Uterus (tissue), 4 donors: ENCODE results near the gene TXNDC11. TPM values are rescaled to one million over a fixed set of nuclear protein-coding genes. Genes with fewer than 3 reads are reported as not detected.

ENCODE experiments used
- DNase-seq, 2 donors: peaks; one replicate each; pipeline ENCODE4 v3.0.0-alpha.2; 2019 to 2020
- H3K27ac ChIP-seq, 2 donors: fragments of 200-600 bp; sonication (generic); 1 replicate in 1 of 2; 2 replicates in 1 of 2; pipeline ENCODE4 v1.5.1; 2016 to 2018
- H3K27me3 ChIP-seq, 2 donors: fragments of 200-600 bp; sonication (generic); one replicate each; pipeline ENCODE4 v1.5.1; 2018 to 2019; ENCODE audit warnings: control low read depth in 1 of 2
- H3K36me3 ChIP-seq, 2 donors: fragments of 200-600 bp; sonication (generic); one replicate each; pipeline ENCODE4 v1.5.1; 2019; ENCODE audit warnings: control low read depth in 1 of 2
- H3K4me1 ChIP-seq, 2 donors: fragments of 200-600 bp; sonication (generic); one replicate each; pipeline ENCODE4 v1.5.1; 2018 to 2019; ENCODE audit warnings: control low read depth in 1 of 2
- H3K4me3 ChIP-seq, 2 donors: fragments of 200-600 bp; sonication (generic); 1 replicate in 1 of 2; 2 replicates in 1 of 2; pipeline ENCODE4 v1.5.1; 2018 to 2019; ENCODE audit warnings: mild to moderate bottlenecking in 1 of 2
- H3K9me3 ChIP-seq, 2 donors: fragments of 200-600 bp; sonication (generic); one replicate each; pipeline ENCODE4 v1.5.1; 2019; ENCODE audit warnings: control low read depth in 1 of 2
- POLR2A ChIP-seq, 2 donors: fragments of 450-650 bp; IDR thresholded peaks; one replicate each; pipeline ENCODE4 v1.6.1; 2016; ENCODE audit warnings: antibody characterized with exemption in 2 of 2, mild to moderate bottlenecking in 1 of 2, moderate library complexity in 1 of 2
- intact Hi-C: fragments of 100-400 bp; cut with DNase I; formaldehyde crosslinking; loops from one replicate; pipeline ENCODE4 v1.15.1; 2023; ENCODE audit warnings: low total_unique reads
- total RNA-seq, 4 donors: library from RNA; depleted of rRNA in 3 of 4; stranded (reverse); fragments of >200 nt in 3 of 4; gene quantifications; one replicate each; pipeline versions ENCODE4 v1.1.0 to v1.2.4, GENCODE V29; 2014 to 2023
- TF ChIP-seq, protein P1 (sequence below), 4 experiments: fragments of 200-600 bp in 2 of 4; fragments of 450-650 bp in 2 of 4; sonication (generic) in 2 of 4; IDR thresholded peaks; one replicate each; pipeline ENCODE4 v1.5.1; 2016 to 2019; ENCODE audit warnings: antibody characterized with exemption in 4 of 4, mild to moderate bottlenecking in 2 of 4, moderate library complexity in 1 of 4
- donor health status: DM: yes; HTN: yes; CAD: no.

The TXNDC11 gene
- total RNA-seq, 4 donors from 2014 or later, result 6.1 to 52.0 (median 40.0) TPM

DNA sequence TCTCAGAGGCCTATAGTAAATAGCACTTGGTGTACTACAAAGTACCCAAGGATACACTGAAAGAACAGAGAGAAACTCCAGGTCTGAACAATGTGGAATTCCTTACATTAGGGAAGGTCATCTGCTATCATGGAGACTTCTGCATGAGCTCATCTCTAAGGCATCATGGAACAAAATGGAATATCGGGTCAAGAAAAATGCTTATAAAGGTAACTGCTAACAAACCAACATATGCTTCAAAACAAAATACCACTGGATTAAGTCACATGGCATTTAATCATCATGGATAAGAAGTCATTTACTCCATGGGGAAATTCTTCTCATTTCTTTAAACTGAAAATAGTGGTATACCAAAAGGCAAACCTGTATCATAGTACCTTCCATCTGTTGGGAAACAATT lies 34.2 kb downstream of the TXNDC11 start:
- peak overlapping the region in 1 of 2 donors; percentile 22 for H3K27ac ChIP-seq
- no peaks in the 10 kb centered on the region for H3K36me3 ChIP-seq
- H3K4me1 ChIP-seq, result peaks cover 6 to 7% of the 10 kb centered on the region in 2 donors
- no peak overlapping the region for H3K4me3 ChIP-seq
- H3K27me3 ChIP-seq, result no peaks in the 10 kb centered on the region
- no peak for DNase-seq
- intact Hi-C loops, result no loop called here
- no peaks in the 10 kb centered on the region for H3K9me3 ChIP-seq
- no peak for TF ChIP-seq POLR2A (IDR thresholded peaks at IDR 0.05)
- TF ChIP-seq, protein P1, sequence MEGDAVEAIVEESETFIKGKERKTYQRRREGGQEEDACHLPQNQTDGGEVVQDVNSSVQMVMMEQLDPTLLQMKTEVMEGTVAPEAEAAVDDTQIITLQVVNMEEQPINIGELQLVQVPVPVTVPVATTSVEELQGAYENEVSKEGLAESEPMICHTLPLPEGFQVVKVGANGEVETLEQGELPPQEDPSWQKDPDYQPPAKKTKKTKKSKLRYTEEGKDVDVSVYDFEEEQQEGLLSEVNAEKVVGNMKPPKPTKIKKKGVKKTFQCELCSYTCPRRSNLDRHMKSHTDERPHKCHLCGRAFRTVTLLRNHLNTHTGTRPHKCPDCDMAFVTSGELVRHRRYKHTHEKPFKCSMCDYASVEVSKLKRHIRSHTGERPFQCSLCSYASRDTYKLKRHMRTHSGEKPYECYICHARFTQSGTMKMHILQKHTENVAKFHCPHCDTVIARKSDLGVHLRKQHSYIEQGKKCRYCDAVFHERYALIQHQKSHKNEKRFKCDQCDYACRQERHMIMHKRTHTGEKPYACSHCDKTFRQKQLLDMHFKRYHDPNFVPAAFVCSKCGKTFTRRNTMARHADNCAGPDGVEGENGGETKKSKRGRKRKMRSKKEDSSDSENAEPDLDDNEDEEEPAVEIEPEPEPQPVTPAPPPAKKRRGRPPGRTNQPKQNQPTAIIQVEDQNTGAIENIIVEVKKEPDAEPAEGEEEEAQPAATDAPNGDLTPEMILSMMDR (IDR thresholded peaks at IDR 0.05), result no peak

DNA sequence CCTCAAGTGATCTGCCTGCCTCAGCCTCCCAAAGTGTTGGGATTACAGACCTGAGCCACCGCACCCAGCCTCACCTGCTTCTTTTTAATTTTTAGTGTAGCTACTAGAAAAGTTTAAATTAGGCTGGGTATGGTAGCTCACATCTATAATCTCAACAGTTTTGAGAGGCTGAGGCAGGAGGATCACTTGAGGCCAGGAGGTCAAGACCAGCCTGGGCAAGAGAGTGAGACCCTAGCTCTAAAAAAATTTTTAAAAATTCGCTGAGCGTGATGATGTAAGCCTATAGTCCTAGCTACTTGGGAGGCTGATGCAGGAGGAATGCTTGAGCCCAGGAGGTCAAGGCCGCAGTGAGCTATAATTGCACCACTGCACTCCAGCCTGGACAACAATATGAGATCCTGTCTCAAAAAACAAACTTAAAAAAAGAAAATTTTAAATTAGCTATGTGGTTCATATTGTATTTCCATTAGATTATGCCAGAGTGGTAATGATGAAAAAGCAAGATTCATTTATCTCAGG lies 34.9 kb downstream of the TXNDC11 start:
- H3K27me3 ChIP-seq, result no peaks in the 10 kb centered on the region
- no peak overlapping the region for H3K4me3 ChIP-seq
- no peak overlapping the region for H3K27ac ChIP-seq
- H3K4me1 ChIP-seq, result peaks cover 6 to 7% of the 10 kb centered on the region in 2 donors
- no peak for DNase-seq
- no peaks in the 10 kb centered on the region for H3K9me3 ChIP-seq
- no peaks in the 10 kb centered on the region for H3K36me3 ChIP-seq
- intact Hi-C loops, result no loop called here
- TF ChIP-seq, protein P1 (IDR thresholded peaks at IDR 0.05), result no peak
- TF ChIP-seq POLR2A (IDR thresholded peaks at IDR 0.05), result no peak

DNA sequence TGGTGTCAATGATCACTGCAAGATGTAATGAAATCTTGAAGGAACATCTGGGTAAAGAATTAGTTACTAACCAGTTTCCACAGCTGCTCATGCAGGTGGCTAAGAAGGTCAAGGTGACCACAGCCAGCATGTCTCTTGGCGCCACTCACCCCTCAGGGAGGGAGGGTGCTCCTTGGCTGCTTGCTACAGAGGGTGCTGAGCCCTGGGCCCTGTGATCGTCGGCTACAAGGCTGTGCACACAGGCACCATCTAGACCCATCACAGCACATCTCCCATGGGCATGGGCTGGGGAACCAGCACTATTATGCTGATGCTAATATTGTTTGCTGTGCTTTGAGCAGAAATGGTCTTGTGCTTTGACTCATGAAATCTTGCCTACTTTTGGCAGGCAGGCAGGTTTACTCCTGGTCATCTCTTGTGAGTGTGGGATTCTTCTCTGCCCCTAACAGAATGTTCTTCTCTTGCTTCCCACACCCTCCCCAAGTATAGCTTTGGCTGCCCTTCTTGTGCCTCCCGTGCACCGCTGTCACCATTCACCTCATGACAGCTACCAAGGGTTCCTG lies 36.4 kb downstream of the TXNDC11 start:
- TF ChIP-seq, protein P1 (IDR thresholded peaks at IDR 0.05), result no peak
- no peak for TF ChIP-seq POLR2A (IDR thresholded peaks at IDR 0.05)
- no peaks in the 10 kb centered on the region for H3K9me3 ChIP-seq
- intact Hi-C loops, result no loop called here
- no peaks in the 10 kb centered on the region for H3K27me3 ChIP-seq
- DNase-seq, result no peak
- H3K36me3 ChIP-seq, result no peaks in the 10 kb centered on the region
- no peak overlapping the region for H3K4me3 ChIP-seq
- H3K27ac ChIP-seq, result peak overlapping the region in 1 of 2 donors; percentile 50
- peaks cover 6 to 7% of the 10 kb centered on the region in 2 donors for H3K4me1 ChIP-seq

DNA sequence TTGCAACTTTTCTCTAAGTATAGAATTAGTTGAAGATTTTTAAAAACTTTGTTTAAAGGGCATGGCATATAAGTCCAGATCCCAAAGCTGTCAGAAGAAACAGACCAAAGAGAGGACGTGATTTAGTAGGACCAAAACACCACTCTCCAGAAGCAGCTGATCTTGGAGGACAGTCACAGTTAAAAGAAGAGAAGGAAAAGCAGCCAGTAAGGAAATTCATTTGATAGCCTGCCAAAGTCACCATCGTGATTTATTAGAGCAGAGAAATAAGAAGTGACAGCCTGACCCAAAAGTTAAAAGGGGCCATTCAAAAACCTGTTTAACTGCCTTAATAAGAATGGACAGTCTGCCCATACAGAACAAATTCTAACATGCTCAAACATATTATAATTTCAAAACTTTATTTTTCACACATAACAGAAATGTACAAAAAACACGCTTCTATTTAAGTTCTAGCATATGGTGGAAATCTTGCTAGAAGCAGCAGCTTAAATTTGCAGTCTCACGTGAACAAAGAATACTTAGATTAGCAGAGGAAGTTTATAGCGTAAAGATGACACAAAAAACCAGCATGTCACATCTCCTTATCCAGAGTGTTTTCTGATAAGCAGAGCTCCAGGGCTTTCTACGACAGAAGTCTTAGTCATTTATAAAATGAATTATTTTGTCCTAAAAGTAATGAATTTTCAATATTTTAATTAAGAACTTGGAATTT lies 37.2 kb downstream of the TXNDC11 start:
- TF ChIP-seq, protein P1 (IDR thresholded peaks at IDR 0.05), result no peak
- no peak for TF ChIP-seq POLR2A (IDR thresholded peaks at IDR 0.05)
- Histone ChIP-seq H3K27ac (peak overlapping the region; percentile 2 to 50), H3K27me3 (no peaks in the 10 kb centered on the region), H3K36me3 (no peaks in the 10 kb centered on the region), H3K9me3 (no peaks in the 10 kb centered on the region), H3K4me1 (peaks cover 6 to 7% of the 10 kb centered on the region in 2 donors), H3K4me3 (no peak overlapping the region)
- intact Hi-C loops, result no loop called here
- no peak for DNase-seq
